ENCODE measurements around the gene TEKT5. TPM values are rescaled to one million over a fixed set of nuclear protein-coding genes. Genes with fewer than 3 reads are reported as not detected.
"Not testable (repeated sequence)": the region's sequence is repeated elsewhere in the genome, so short reads cannot be mapped to it uniquely, and the experiment has no call there.

The TEKT5 gene
- total RNA-seq, 1 donor from 2014 or later = not detected

- intact Hi-C loops (cut with DNase I) = no loop called here
- ATAC-seq = no peak
Measured at GRCh38 chr16:10692470-10692869, 2.3 kb downstream of the TEKT5 start.

GRCh38 chr16:10688726-10689125 is 6.0 kb downstream of the TEKT5 start:
- intact Hi-C loops (cut with DNase I) = no loop called here
- ATAC-seq = no peak

More at GRCh38 chr16:10692470-10692869, 2.3 kb downstream of the TEKT5 start:
- no peak for DNase-seq (ENCODE audit: missing footprints)

DNA sequence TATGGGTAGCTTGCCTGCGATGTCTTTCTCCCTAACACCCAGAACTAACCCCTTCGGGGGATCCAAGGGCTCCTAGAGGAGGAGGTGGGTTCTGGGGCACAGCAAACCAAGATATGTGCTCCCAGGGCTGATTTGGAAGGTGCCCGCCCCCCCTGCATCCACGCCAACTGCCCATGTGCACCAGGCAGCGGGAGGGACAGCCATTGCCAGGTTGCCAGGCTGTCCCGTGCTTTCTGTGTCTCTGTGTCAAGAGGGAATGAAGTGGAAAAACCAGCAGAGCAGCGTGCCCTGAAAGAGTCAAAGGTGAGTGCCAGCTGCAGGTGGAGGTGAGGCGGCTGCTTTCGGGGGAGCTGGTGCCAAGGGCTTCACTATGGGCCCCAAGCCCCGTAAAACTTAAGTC is 6.4 kb downstream of the TEKT5 start:
- ATAC-seq = no peak
- intact Hi-C loops (cut with DNase I) = no loop called here

More at GRCh38 chr16:10688726-10689125, 6.0 kb downstream of the TEKT5 start:
- DNase-seq (ENCODE audit: missing footprints) = no peak

GRCh38 chr16:10685709-10686108 is 9.0 kb downstream of the TEKT5 start:
- no peak for ATAC-seq
- no peak for DNase-seq (ENCODE audit: missing footprints)
- intact Hi-C loops (cut with DNase I) = no loop called here

More for the DNA sequence above, 6.4 kb downstream of the TEKT5 start:
- DNase-seq (ENCODE audit: missing footprints) = no peak

DNA sequence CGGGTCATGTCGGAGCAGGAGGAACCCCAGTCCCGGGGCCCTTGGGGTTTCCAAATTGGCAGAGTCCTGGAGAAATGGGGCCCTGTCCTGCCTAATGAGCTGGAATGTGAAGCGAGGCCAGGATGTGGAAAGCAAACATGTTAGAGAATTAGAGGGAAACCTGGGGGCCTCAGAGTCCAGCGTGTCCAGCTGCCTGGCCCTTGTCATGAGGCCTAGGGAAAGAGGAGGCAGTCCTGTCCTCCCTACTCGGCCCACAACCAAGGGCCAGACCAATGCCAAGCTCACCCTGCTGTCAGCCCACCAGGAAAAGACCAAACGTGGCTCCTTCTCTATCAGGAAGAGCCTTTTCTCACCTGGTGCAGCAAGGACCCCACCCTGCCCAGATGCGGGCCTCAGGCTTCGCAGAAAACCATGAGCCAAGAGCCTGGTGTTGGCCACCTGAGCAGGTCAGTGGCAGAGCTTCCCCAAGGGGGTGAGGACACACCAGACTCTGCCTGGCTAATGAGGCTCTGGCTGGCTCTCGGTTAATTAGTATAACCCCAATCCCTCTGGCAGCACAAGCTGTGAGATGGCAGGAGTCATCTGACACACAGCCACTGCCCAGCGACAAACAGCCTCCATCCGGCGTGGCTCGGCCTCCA is 10.1 kb downstream of the TEKT5 start:
- DNase-seq (ENCODE audit: missing footprints) (no peak), ATAC-seq (no peak)
- intact Hi-C loops (cut with DNase I) = no loop called here

DNA sequence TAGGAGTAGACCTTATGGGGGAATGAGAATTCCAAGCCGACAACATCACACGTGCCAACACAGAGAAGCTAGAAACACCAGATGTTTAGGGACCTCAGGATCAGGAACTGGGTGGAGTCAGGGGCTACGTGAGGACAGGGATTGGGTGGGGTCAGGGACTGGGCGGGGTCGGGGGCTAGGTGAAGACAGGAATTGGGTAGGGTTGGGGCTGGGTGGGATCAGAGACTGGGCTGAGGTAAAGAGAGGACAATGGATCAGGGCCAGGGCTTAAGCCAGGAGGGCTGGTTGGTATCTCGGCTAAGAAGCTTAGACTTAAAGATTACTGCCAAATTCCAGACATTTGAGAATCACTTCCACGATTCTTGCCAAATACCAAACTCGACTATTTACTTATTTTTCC is 11.6 kb downstream of the TEKT5 start:
- ATAC-seq = peak; percentile 44
- intact Hi-C loops (cut with DNase I) = no loop called here
- no peak for DNase-seq (ENCODE audit: missing footprints)

GRCh38 chr16:10682604-10683003 is 12.1 kb downstream of the TEKT5 start:
- intact Hi-C loops (cut with DNase I) = no loop called here
- DNase-seq (ENCODE audit: missing footprints) (no peak), ATAC-seq (no peak)

- intact Hi-C loops (cut with DNase I) = no loop called here
- DNase-seq (ENCODE audit: missing footprints) = no peak
- ATAC-seq = no peak
Measured at GRCh38 chr16:10681310-10682308, 13.1 kb downstream of the TEKT5 start.

DNA sequence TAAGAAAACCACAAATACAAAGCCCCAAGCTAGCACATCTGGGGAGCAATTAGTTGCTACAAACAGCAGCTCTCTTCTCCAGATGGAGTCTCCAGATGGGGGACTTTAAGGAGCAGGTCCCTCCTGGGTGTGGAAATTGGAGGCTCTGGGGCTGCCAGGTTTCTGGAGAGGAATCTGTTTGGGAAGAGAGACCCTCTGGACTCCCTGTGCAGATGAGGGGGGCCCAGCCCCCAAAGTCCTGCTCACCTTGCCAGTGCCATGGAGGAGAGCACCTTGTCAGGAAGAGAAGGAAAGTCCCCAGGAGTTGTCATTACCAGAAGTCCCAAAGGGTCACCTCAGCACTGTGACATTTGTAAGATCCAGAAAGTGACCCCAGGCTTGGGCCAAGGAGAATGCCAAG is 14.8 kb downstream of the TEKT5 start:
- ATAC-seq = no peak
- intact Hi-C loops (cut with DNase I) = loop anchor here (10.0 kb wide), 1 partner anchor 165 kb away; no protein-coding TSS in a partner anchor

GRCh38 chr16:10679441-10679840 is 15.3 kb downstream of the TEKT5 start:
- not testable (repeated sequence) for ATAC-seq; DNase-seq (ENCODE audit: missing footprints)
- intact Hi-C loops (cut with DNase I) = loop anchor here (10.0 kb wide), 1 partner anchor 165 kb away; no protein-coding TSS in a partner anchor

More for the DNA sequence above, 14.8 kb downstream of the TEKT5 start:
- no peak for DNase-seq (ENCODE audit: missing footprints)

- ATAC-seq (no peak), DNase-seq (ENCODE audit: missing footprints) (no peak)
- intact Hi-C loops (cut with DNase I) = loop anchor here (10.0 kb wide), 1 partner anchor 164 kb away; no protein-coding TSS in a partner anchor
Measured at GRCh38 chr16:10678655-10679054, 16.1 kb downstream of the TEKT5 start.

DNA sequence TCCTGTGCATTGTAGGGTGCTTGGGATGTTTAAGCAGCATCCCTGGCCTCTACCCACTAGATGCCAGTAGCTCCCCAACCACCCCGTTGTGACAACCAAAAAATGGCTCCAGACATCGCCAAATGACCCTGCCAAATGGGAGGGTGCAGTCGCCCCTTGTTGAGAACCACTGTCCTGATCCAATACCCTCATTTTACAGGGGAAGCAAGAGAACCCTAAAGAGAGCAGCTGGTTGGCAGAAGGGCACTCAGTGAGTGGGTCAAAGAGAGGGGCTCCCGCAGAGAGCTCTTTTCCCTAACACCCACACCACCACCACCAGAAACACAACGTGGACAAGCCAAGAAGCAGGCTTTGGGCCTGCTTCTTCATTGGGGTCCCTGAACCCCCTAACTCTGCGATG is 18.4 kb downstream of the TEKT5 start:
- intact Hi-C loops (cut with DNase I) = loop anchor here (10.0 kb wide), 1 partner anchor 161 kb away; no protein-coding TSS in a partner anchor
- ATAC-seq (no peak), DNase-seq (ENCODE audit: missing footprints) (no peak)

DNA sequence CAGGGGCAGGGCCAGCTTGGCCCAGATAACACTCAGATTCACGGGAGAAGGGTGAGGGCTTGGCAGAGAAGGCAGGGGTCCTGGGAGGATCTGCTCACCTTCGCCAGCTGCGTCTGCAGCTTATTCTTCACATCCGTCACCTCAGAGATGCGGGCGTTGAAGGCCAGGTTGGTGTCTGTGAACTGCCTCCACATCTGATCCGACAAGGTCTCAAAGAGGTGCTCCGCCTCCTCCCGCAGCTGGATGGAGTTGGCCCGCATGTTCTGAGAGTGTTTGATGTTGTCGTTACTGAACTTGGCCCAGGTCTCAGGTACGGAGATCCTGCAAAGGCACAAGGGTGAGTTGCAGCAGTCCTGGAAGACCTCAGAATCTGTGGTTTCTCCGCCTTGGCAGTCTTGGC is 18.9 kb downstream of the TEKT5 start:
- intact Hi-C loops (cut with DNase I) = loop anchor here (10.0 kb wide), 1 partner anchor 161 kb away; no protein-coding TSS in a partner anchor
- ATAC-seq (no peak), DNase-seq (ENCODE audit: missing footprints) (no peak)

GRCh38 chr16:10675216-10675615 is 19.5 kb downstream of the TEKT5 start:
- DNase-seq (ENCODE audit: missing footprints) (no peak), ATAC-seq (peak; percentile 20)
- intact Hi-C loops (cut with DNase I) = loop anchor here (10.0 kb wide), 1 partner anchor 160 kb away; no protein-coding TSS in a partner anchor

GRCh38 chr16:10671729-10672128 is 23.0 kb downstream of the TEKT5 start:
- no peak for ATAC-seq
- no peak for DNase-seq (ENCODE audit: missing footprints)
- intact Hi-C loops (cut with DNase I) = loop anchor here (10.0 kb wide), 1 partner anchor 157 kb away; no protein-coding TSS in a partner anchor

- ATAC-seq (no peak), DNase-seq (ENCODE audit: missing footprints) (no peak)
- intact Hi-C loops (cut with DNase I) = loop anchor here (5.0 to 10.0 kb wide), 2 partner anchors 155 to 248 kb away; no protein-coding TSS in a partner anchor
Measured at GRCh38 chr16:10669791-10670190, 24.9 kb downstream of the TEKT5 start.

- peak; percentile 38 for ATAC-seq
Measured at GRCh38 chr16:10668322-10669045, 26.2 kb downstream of the TEKT5 start.

GRCh38 chr16:10667239-10667638 is 27.5 kb downstream of the TEKT5 start:
- DNase-seq (ENCODE audit: missing footprints) (no peak), ATAC-seq (no peak)
- intact Hi-C loops (cut with DNase I) = loop anchor here (5.0 kb wide), 1 partner anchor 250 kb away; no protein-coding TSS in a partner anchor

More at GRCh38 chr16:10668322-10669045, 26.2 kb downstream of the TEKT5 start:
- intact Hi-C loops (cut with DNase I) = loop anchor here (5.0 kb wide), 1 partner anchor 249 kb away; no protein-coding TSS in a partner anchor
- no peak for DNase-seq (ENCODE audit: missing footprints)
